ENCODE results near the gene CCDC86.

DNA sequence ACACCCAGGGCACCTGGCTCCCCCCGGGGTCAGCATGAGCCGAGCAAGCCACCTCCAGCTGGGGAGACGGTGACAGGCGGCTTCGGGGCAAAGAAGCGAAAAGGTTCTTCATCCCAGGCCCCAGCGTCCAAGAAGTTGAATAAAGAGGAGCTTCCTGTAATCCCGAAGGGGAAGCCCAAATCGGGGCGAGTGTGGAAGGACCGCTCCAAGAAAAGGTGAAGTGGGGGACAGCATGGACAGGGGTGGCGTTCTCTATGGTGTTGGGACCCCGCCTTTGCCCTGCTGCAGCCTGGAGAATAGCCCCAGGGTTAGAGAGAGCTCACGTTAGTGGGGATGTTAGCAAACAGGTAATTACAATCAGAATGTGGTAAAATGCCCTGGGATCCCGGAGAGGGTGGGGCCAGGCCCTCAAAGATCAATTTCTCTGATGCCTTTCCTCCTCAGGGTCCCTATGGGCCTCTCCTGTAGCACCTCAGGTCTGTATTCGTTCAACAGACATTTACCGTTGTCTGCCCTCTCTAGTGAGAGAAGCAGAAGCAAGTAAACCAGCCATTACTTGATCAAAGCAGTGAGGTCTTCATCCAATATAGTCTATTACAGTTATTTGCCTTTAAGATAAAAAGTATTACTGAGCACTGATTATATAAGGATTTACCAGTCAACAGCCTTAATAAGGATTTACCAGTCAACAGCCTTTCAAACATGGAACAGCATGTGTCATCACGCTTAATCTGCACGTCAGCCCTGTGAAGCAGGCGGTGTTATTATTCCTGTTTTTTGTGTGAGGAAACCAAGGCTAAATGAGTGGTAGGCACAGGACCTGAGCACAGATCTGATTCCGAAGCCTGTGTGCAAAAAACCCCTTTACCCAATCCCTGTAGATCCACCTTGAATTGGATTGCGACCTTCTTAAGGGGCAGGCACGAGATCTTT is 1.0 kb downstream of the CCDC86 start:
- TF ChIP-seq, protein P1, sequence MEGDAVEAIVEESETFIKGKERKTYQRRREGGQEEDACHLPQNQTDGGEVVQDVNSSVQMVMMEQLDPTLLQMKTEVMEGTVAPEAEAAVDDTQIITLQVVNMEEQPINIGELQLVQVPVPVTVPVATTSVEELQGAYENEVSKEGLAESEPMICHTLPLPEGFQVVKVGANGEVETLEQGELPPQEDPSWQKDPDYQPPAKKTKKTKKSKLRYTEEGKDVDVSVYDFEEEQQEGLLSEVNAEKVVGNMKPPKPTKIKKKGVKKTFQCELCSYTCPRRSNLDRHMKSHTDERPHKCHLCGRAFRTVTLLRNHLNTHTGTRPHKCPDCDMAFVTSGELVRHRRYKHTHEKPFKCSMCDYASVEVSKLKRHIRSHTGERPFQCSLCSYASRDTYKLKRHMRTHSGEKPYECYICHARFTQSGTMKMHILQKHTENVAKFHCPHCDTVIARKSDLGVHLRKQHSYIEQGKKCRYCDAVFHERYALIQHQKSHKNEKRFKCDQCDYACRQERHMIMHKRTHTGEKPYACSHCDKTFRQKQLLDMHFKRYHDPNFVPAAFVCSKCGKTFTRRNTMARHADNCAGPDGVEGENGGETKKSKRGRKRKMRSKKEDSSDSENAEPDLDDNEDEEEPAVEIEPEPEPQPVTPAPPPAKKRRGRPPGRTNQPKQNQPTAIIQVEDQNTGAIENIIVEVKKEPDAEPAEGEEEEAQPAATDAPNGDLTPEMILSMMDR (IDR thresholded peaks at IDR 0.05) = no peak
- TF ChIP-seq POLR2A (IDR thresholded peaks at IDR 0.05; ENCODE audit: low read depth) (no peak), POLR2AphosphoS5 (IDR thresholded peaks at IDR 0.05) (no peak), EP300 (IDR thresholded peaks at IDR 0.05) (no peak)
